ENCODE results near the gene AQP3.

AQP3 gene

GRCh38 chr9:33438926-33439680 lies 8.3 kb downstream of the AQP3 start:
- Histone ChIP-seq H4K20me1 (ENCODE audit: insufficient read depth) (no peaks in the 10 kb centered on the region), H3K79me2 (ENCODE audit: insufficient read depth, low read depth) (no peaks in the 10 kb centered on the region), H3K27ac (no peak overlapping the region), H3K36me3 (ENCODE audit: insufficient read depth) (no peaks in the 10 kb centered on the region), H3K4me1 (ENCODE audit: low read depth, poor library complexity, severe bottlenecking) (no peaks in the 10 kb centered on the region), H3K27me3 (ENCODE audit: insufficient read depth, low read depth) (no peaks in the 10 kb centered on the region), H3K4me3 (IDR thresholded peaks at IDR 0.05; ENCODE audit: insufficient read depth, low read depth, low read length) (no peak overlapping the region), H2AFZ (ENCODE audit: low read depth) (no peak overlapping the region), H3K4me2 (no peak overlapping the region), H3K9ac (no peak overlapping the region)
- no peak for TF ChIP-seq CTCF (conservative IDR thresholded peaks at IDR 0.05; ENCODE audit: low read depth, low read length)

GRCh38 chr9:33437898-33438297 lies 9.5 kb downstream of the AQP3 start:
- H3K79me2 ChIP-seq (ENCODE audit: insufficient read depth, low read depth) = no peaks in the 10 kb centered on the region
- TF ChIP-seq CTCF (conservative IDR thresholded peaks at IDR 0.05; ENCODE audit: low read depth, low read length) = no peak
- no peak overlapping the region for H3K4me2 ChIP-seq
- no peak overlapping the region for H3K27ac ChIP-seq
- no peaks in the 10 kb centered on the region for H3K27me3 ChIP-seq (ENCODE audit: insufficient read depth, low read depth)
- no peak overlapping the region for H3K9ac ChIP-seq
- no peak overlapping the region for H2AFZ ChIP-seq (ENCODE audit: low read depth)
- H3K36me3 ChIP-seq (ENCODE audit: insufficient read depth) = no peaks in the 10 kb centered on the region
- no peaks in the 10 kb centered on the region for H4K20me1 ChIP-seq (ENCODE audit: insufficient read depth)
- no peak overlapping the region for H3K4me3 ChIP-seq (IDR thresholded peaks at IDR 0.05; ENCODE audit: insufficient read depth, low read depth, low read length)
- H3K4me1 ChIP-seq (ENCODE audit: low read depth, poor library complexity, severe bottlenecking) = no peaks in the 10 kb centered on the region

- Histone ChIP-seq H3K79me2 (ENCODE audit: insufficient read depth, low read depth) (no peaks in the 10 kb centered on the region), H2AFZ (ENCODE audit: low read depth) (no peak overlapping the region), H3K36me3 (ENCODE audit: insufficient read depth) (no peaks in the 10 kb centered on the region), H3K27ac (no peak overlapping the region), H3K4me1 (ENCODE audit: low read depth, poor library complexity, severe bottlenecking) (no peaks in the 10 kb centered on the region), H4K20me1 (ENCODE audit: insufficient read depth) (no peaks in the 10 kb centered on the region), H3K9ac (no peak overlapping the region), H3K4me3 (IDR thresholded peaks at IDR 0.05; ENCODE audit: insufficient read depth, low read depth, low read length) (no peak overlapping the region), H3K4me2 (no peak overlapping the region), H3K27me3 (ENCODE audit: insufficient read depth, low read depth) (no peaks in the 10 kb centered on the region)
- no peak for TF ChIP-seq CTCF (conservative IDR thresholded peaks at IDR 0.05; ENCODE audit: low read depth, low read length)
Observed at GRCh38 chr9:33437205-33437604, 10.2 kb downstream of the AQP3 start.

DNA sequence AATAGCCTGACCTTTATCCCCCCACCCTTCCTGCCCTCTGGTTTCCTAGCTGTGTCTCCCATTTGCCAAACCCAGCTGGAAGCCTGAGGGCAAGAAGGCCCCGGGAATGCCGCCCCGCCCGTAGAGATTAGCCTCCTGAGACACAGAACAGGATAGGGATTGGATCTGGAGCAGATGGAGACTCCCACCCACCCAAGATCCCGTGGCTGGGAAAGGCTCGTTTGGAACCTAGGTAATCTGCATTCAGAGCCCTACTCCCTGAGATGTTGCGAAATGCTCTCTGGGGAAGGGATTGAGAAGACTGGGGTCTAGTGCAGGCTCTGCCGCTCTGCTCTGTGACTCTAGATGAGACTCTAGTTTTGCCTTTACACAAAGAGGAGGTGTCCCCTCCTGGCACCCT lies 10.9 kb downstream of the AQP3 start:
- no peak overlapping the region for H3K9ac ChIP-seq
- no peaks in the 10 kb centered on the region for H3K27me3 ChIP-seq (ENCODE audit: insufficient read depth, low read depth)
- no peaks in the 10 kb centered on the region for H3K4me1 ChIP-seq (ENCODE audit: low read depth, poor library complexity, severe bottlenecking)
- no peaks in the 10 kb centered on the region for H3K79me2 ChIP-seq (ENCODE audit: insufficient read depth, low read depth)
- no peak for TF ChIP-seq CTCF (conservative IDR thresholded peaks at IDR 0.05; ENCODE audit: low read depth, low read length)
- no peak overlapping the region for H3K4me3 ChIP-seq (IDR thresholded peaks at IDR 0.05; ENCODE audit: insufficient read depth, low read depth, low read length)
- no peak overlapping the region for H3K27ac ChIP-seq
- no peak overlapping the region for H3K4me2 ChIP-seq
- no peak overlapping the region for H2AFZ ChIP-seq (ENCODE audit: low read depth)
- H4K20me1 ChIP-seq (ENCODE audit: insufficient read depth) = no peaks in the 10 kb centered on the region
- no peaks in the 10 kb centered on the region for H3K36me3 ChIP-seq (ENCODE audit: insufficient read depth)
